Measurements from ENCODE around the gene MPL. TPM values are rescaled to one million over a fixed set of nuclear protein-coding genes. Genes with fewer than 3 reads are reported as not detected.

Gene MPL
- total and polyA plus RNA-seq, 2 of the 8 experiments (the other 6 are each of a cell fraction or from before 2014, with no cell fraction given): 0.08 TPM; not detected in 1

GRCh38 chr1:43352351-43352705 is 14.7 kb downstream of the MPL start (continued):
- TF ChIP-seq CBX5 (IDR thresholded peaks at IDR 0.05; ENCODE audit: low read depth, low read length): no peak
- no peak for TF ChIP-seq KDM4A (IDR thresholded peaks at IDR 0.05; ENCODE audit: low read depth, low read length, severe bottlenecking)
- TF ChIP-seq KDM1A (IDR thresholded peaks at IDR 0.05; ENCODE audit: borderline replicate concordance, low read length): no peak
- TF ChIP-seq SUZ12 (IDR thresholded peaks at IDR 0.05; ENCODE audit: low read length): no peak
- TF ChIP-seq HDAC6 (IDR thresholded peaks at IDR 0.05; ENCODE audit: low read depth, low read length): no peak
- no peak for TF ChIP-seq SP1 (IDR thresholded peaks at IDR 0.05; ENCODE audit: low read depth, low read length)
- TF ChIP-seq CEBPB (IDR thresholded peaks at IDR 0.05; ENCODE audit: low read depth, low read length): no peak
- no peak for TF ChIP-seq CHD2 (IDR thresholded peaks at IDR 0.05; ENCODE audit: low read length)
